OCI-LY3 (cell line): Measurements from ENCODE around the gene TBX19.

Experiments
- H2AFZ ChIP-seq: fragments of 200-600, 300-600 bp; shearing (Covaris generic); 2 replicates; pipeline ENCODE4 v1.6.0; 2014; ENCODE audit warnings: antibody characterized with exemption, low read depth, low read length
- H3K27ac ChIP-seq: fragments of 200-600, 300-600 bp; sonication (generic); 2 replicates; pipeline ENCODE4 v1.5.1; 2014; ENCODE audit warnings: mild to moderate bottlenecking, low read length, moderate library complexity, mixed read lengths
- H3K27me3 ChIP-seq: fragments of 200-600, 300-600 bp; sonication (generic); 2 replicates; pipeline ENCODE4 v1.6.1; 2014; ENCODE audit warnings: low read depth, low read length, mixed read lengths
- H3K36me3 ChIP-seq: fragments of 200-600, 300-600 bp; sonication (generic); replicated peaks from 2 replicates; pipeline ENCODE3; 2014; ENCODE audit warnings: low read depth, low read length, mixed read lengths
- H3K4me1 ChIP-seq: fragments of 300-600, 200-600 bp; sonication (generic); 2 replicates; pipeline ENCODE4 v1.6.1; 2014; ENCODE audit warnings: low read length, mixed read lengths
- H3K4me2 ChIP-seq: fragments of 200-600, 300-600 bp; sonication (generic); 2 replicates; pipeline ENCODE4 v1.6.1; 2014; ENCODE audit warnings: low read length, mixed read lengths
- H3K4me3 ChIP-seq: fragments of 300-600, 200-600 bp; sonication (generic); 2 replicates; pipeline ENCODE4 v1.5.1; 2014; ENCODE audit warnings: antibody characterized with exemption, mild to moderate bottlenecking, low read length, moderate library complexity
- H3K79me2 ChIP-seq: fragments of 300-600, 200-600 bp; shearing (Covaris generic); 2 replicates; pipeline ENCODE4 v1.6.1; 2014; ENCODE audit warnings: mild to moderate bottlenecking, low read length, mixed read lengths
- H3K9ac ChIP-seq: fragments of 300-600, 200-600 bp; shearing (Covaris generic); 2 replicates; pipeline ENCODE4 v1.6.0; 2014; ENCODE audit warnings: mild to moderate bottlenecking, low read length, moderate library complexity
- H3K9me3 ChIP-seq: fragments of 200-600, 300-600 bp; shearing (Covaris generic); 2 replicates; pipeline ENCODE4 v1.6.1; 2014; ENCODE audit warnings: low read length, mixed read lengths; ENCODE audit not compliant: insufficient read depth
- H4K20me1 ChIP-seq: fragments of 200-600, 300-600 bp; sonication (generic); 2 replicates; pipeline ENCODE4 v1.6.1; 2016; ENCODE audit warnings: low read length, mixed read lengths; ENCODE audit not compliant: insufficient read depth
- CTCF ChIP-seq: fragments of 200-600, 300-600 bp; sonication (generic); IDR thresholded peaks from 2 replicates; pipeline ENCODE4 v1.5.1; 2014; ENCODE audit warnings: antibody characterized with exemption, low read length, low read depth
- EZH2phosphoT487 ChIP-seq: fragments of 200-600 bp; shearing (Covaris generic); IDR thresholded peaks from 2 replicates; pipeline ENCODE4 v1.6.1; 2018; ENCODE audit warnings: antibody characterized with exemption, mixed run types, low read depth

Gene TBX19

GRCh38 chr1:168264296-168264695, 16.4 kb upstream of the TBX19 start:
- no peak for TF ChIP-seq CTCF
- no peak for TF ChIP-seq EZH2phosphoT487
- Histone ChIP-seq H3K27ac (no peak overlapping the region), H3K27me3 (no peaks in the 10 kb centered on the region), H3K9ac (no peak overlapping the region), H2AFZ (no peak overlapping the region), H3K36me3 (peaks cover 31% of the 10 kb centered on the region), H3K4me2 (no peak overlapping the region), H3K79me2 (no peaks in the 10 kb centered on the region), H4K20me1 (no peaks in the 10 kb centered on the region), H3K4me3 (no peak overlapping the region), H3K4me1 (no peaks in the 10 kb centered on the region), H3K9me3 (no peaks in the 10 kb centered on the region)

GRCh38 chr1:168265596-168265995, 15.1 kb upstream of the TBX19 start:
- Histone ChIP-seq H3K4me2 (no peak overlapping the region), H3K79me2 (no peaks in the 10 kb centered on the region), H3K9ac (no peak overlapping the region), H4K20me1 (no peaks in the 10 kb centered on the region), H3K36me3 (peaks cover 28% of the 10 kb centered on the region), H2AFZ (no peak overlapping the region), H3K4me1 (no peaks in the 10 kb centered on the region), H3K27ac (no peak overlapping the region), H3K4me3 (no peak overlapping the region), H3K27me3 (no peaks in the 10 kb centered on the region), H3K9me3 (no peaks in the 10 kb centered on the region)
- TF ChIP-seq CTCF (no peak), EZH2phosphoT487 (no peak)

DNA sequence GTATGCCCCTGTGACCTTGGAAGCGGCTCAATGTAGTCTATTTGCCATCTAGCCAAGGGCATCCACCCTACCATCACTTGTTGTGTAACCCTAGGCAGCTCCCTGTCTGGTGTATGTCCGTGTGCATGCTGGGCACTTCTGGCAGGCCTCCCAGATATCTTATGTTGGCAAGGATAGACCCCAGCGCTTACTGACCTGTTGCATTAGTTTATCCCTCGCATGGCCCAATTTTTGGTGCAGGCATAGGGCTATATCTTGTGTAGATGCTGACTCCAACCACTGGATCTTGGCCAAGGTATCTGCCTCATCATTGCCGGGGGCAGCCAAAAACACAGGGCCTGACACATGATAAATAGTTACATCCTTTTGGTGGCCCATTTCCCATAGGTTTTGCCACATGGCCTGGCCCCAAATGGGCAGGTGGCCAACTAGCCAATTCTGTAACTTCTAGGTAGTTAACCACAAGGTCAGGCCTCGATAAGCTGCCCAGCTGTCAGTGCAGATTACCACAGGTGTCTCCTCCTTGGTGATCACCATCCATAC, 14.0 kb upstream of the TBX19 start:
- Histone ChIP-seq H3K4me3 (no peak overlapping the region), H3K4me1 (no peaks in the 10 kb centered on the region), H3K4me2 (no peak overlapping the region), H3K9ac (no peak overlapping the region), H3K27me3 (no peaks in the 10 kb centered on the region), H2AFZ (no peak overlapping the region), H3K79me2 (no peaks in the 10 kb centered on the region), H3K27ac (no peak overlapping the region), H4K20me1 (no peaks in the 10 kb centered on the region), H3K9me3 (no peaks in the 10 kb centered on the region), H3K36me3 (peaks cover 28% of the 10 kb centered on the region)
- TF ChIP-seq EZH2phosphoT487 (no peak), CTCF (no peak)

DNA sequence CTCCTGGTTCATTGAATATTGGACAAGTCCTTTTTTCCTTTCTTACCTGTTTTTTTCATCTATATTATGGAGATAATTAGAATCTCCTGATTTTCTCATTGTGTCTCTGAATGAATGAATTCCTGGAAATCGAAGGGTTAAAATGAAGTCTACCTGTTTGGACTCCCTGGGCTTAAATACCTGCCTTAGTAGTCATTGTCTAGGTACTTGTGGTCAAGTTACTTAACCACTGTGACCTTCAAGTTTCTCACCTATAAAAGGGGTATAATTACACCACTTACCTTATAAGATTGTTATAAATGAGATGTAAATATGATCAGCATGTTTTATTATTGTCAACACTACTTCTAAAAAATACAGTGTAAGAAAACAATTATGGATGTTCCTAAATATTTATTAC, 9.0 kb upstream of the TBX19 start:
- no peaks in the 10 kb centered on the region for H3K4me1 ChIP-seq
- H3K27ac ChIP-seq = no peak overlapping the region
- H4K20me1 ChIP-seq = no peaks in the 10 kb centered on the region
- H3K36me3 ChIP-seq = no peaks in the 10 kb centered on the region
- H3K9me3 ChIP-seq = no peaks in the 10 kb centered on the region
- no peak overlapping the region for H2AFZ ChIP-seq
- no peaks in the 10 kb centered on the region for H3K27me3 ChIP-seq
- H3K79me2 ChIP-seq = no peaks in the 10 kb centered on the region
- no peak overlapping the region for H3K4me2 ChIP-seq
- no peak overlapping the region for H3K4me3 ChIP-seq
- no peak for TF ChIP-seq CTCF
- TF ChIP-seq EZH2phosphoT487 = no peak
- no peak overlapping the region for H3K9ac ChIP-seq
